Left lung (tissue), 10 donors: Measurements from ENCODE around the gene SPRR5. TPM values are rescaled to one million over a fixed set of nuclear protein-coding genes. Genes with fewer than 3 reads are reported as not detected.

Experiments
- ATAC-seq: fragments of 200-7000 bp; cut with Tn5 transposase; one replicate; pipeline ENCODE4 v1.9.1; 2020; ENCODE audit warnings: moderate library complexity
- DNase-seq, 4 donors: peaks; one replicate each; pipeline ENCODE4 v3.0.0-alpha.2; 2013 to 2020
- H3K27ac ChIP-seq, 2 donors: fragments of 200-600 bp; sonication (generic) in 1 of 2; one replicate each; pipeline versions ENCODE4 v1.5.0 to v1.8.0; 2020 to 2021
- H3K27me3 ChIP-seq, 2 donors: fragments of 200-600 bp; sonication (generic) in 1 of 2; one replicate each; pipeline versions ENCODE4 v1.5.0 to v1.8.0; 2020 to 2021
- H3K36me3 ChIP-seq, 2 donors: fragments of 200-600 bp; sonication (generic) in 1 of 2; one replicate each; pipeline versions ENCODE4 v1.5.0 to v1.8.0; 2020 to 2021
- H3K4me1 ChIP-seq, 2 donors: fragments of 200-600 bp; one replicate each; pipeline ENCODE4 v1.8.0; 2021
- H3K4me3 ChIP-seq, 2 donors: fragments of 200-600 bp; sonication (generic) in 1 of 2; one replicate each; pipeline versions ENCODE4 v1.5.0 to v1.8.0; 2020 to 2021; ENCODE audit warnings: mild to moderate bottlenecking in 1 of 2
- H3K9me3 ChIP-seq, 2 donors: fragments of 200-600 bp; sonication (generic) in 1 of 2; one replicate each; pipeline versions ENCODE4 v1.5.0 to v1.8.0; 2020 to 2021
- intact Hi-C, 2 donors: fragments of 100-400 bp; cut with DNase I; formaldehyde crosslinking; loops; one replicate each; pipeline versions ENCODE4 v1.11.2 to v1.14.2; 2022
- polyA plus RNA-seq, 6 donors: library from polyadenylated mRNA; unstranded; fragments of 120-200 nt; gene quantifications; one replicate each; pipeline ENCODE4 v1.2.1, GENCODE V29; 2013; ENCODE audit not compliant: insufficient read length in 6 of 6
- total RNA-seq, 2 donors: library from RNA; stranded (reverse); fragmentation: NEBNext Ultra II Directional; extraction: Animal tissue kit (Norgen Biotek cat#: 25700); gene quantifications; one replicate each; pipeline ENCODE4 v1.2.1, GENCODE V29; 2021
- TF ChIP-seq, protein P1 (sequence below), 2 donors: fragments of 200-600 bp; sonication (generic) in 1 of 2; IDR thresholded peaks; one replicate each; pipeline versions ENCODE4 v1.5.0 to v1.8.0; 2021; ENCODE audit warnings: antibody characterized with exemption in 2 of 2
- donor health status: DM: no; HTN: yes; CAD: no.
- donor health status: DM: no; HTN: no; CAD: no.

SPRR5 gene
- total and polyA plus RNA-seq, 8 donors = not detected

DNA sequence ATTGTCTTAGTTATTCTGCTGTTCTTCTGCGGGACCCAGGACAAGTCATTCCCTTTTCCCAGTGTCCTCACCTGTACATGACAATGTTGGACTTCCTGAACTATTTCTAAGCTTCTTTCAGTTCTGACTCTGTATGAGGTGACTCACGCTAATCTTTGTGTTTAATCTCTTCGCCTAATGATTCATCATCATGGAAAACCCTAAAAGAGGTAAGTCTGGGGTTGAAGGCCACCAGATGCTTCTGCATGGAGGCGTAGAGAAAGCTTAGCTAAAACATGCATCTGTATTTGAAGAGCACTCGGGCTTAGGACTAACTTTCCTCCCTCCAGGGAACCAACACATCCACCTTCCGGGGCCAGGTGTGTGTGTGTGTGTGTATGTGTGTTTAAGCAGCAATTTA is 7.4 kb downstream of the SPRR5 start:
- TF ChIP-seq, protein P1, sequence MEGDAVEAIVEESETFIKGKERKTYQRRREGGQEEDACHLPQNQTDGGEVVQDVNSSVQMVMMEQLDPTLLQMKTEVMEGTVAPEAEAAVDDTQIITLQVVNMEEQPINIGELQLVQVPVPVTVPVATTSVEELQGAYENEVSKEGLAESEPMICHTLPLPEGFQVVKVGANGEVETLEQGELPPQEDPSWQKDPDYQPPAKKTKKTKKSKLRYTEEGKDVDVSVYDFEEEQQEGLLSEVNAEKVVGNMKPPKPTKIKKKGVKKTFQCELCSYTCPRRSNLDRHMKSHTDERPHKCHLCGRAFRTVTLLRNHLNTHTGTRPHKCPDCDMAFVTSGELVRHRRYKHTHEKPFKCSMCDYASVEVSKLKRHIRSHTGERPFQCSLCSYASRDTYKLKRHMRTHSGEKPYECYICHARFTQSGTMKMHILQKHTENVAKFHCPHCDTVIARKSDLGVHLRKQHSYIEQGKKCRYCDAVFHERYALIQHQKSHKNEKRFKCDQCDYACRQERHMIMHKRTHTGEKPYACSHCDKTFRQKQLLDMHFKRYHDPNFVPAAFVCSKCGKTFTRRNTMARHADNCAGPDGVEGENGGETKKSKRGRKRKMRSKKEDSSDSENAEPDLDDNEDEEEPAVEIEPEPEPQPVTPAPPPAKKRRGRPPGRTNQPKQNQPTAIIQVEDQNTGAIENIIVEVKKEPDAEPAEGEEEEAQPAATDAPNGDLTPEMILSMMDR (IDR thresholded peaks at IDR 0.05) = no peak
- no peak overlapping the region for H3K27ac ChIP-seq
- no peaks in the 10 kb centered on the region for H3K27me3 ChIP-seq
- no peak overlapping the region for H3K4me3 ChIP-seq
- no peak for DNase-seq
- no peaks in the 10 kb centered on the region for H3K4me1 ChIP-seq
- H3K36me3 ChIP-seq = no peaks in the 10 kb centered on the region
- no peak for ATAC-seq
- no peaks in the 10 kb centered on the region for H3K9me3 ChIP-seq
- intact Hi-C loops = no loop called here

DNA sequence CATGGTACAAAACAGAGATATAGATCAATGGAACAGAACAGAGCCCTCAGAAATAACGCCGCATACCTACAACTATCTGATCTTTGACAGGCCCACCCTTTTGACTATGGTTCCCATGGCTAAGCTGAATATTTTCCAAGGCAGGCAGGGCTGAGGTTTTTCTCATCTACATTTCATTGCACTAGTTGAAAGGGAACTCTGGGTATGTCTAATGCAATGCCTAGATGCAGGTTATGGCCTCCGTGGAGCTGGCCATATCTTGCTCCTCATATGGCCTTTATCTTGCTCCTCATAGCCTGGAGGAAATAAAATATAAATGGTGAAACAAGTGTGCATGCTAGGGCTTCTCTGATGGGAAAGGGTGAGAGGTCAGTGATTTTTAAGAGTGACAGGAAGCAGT is 10.6 kb downstream of the SPRR5 start:
- Histone ChIP-seq H3K4me3 (no peak overlapping the region), H3K27me3 (peaks cover 0 to 5% of the 10 kb centered on the region in 2 donors), H3K36me3 (no peaks in the 10 kb centered on the region), H3K4me1 (no peaks in the 10 kb centered on the region), H3K27ac (no peak overlapping the region), H3K9me3 (no peaks in the 10 kb centered on the region)
- intact Hi-C loops = no loop called here
- ATAC-seq (no peak), DNase-seq (no peak)
- TF ChIP-seq, protein P1 (IDR thresholded peaks at IDR 0.05) = no peak

DNA sequence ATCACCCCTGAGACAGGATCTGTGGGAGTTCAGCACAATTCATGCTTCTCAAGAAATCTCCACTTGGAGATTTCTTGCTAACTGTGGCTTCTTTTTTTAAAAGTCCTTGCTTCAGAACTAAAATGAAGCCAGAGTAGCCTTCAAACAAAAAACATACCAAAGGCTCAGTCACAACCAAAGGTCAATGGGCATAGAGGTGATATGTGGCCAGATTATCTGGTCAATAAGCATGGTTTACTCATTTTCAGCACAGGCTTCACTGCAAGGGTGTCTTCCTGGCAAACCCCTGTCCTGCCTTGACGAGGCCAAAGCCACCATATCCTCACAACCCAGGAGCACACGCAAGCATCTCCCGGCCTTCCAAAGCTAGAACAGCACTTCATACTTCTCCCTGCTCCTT is 12.3 kb downstream of the SPRR5 start:
- H3K4me3 ChIP-seq = no peak overlapping the region
- TF ChIP-seq, protein P1 (IDR thresholded peaks at IDR 0.05) = no peak
- H3K9me3 ChIP-seq = no peaks in the 10 kb centered on the region
- DNase-seq (no peak), ATAC-seq (no peak)
- no peak overlapping the region for H3K27ac ChIP-seq
- peaks cover 0 to 5% of the 10 kb centered on the region in 2 donors for H3K27me3 ChIP-seq
- intact Hi-C loops = no loop called here
- H3K36me3 ChIP-seq = no peaks in the 10 kb centered on the region
- no peaks in the 10 kb centered on the region for H3K4me1 ChIP-seq

DNA sequence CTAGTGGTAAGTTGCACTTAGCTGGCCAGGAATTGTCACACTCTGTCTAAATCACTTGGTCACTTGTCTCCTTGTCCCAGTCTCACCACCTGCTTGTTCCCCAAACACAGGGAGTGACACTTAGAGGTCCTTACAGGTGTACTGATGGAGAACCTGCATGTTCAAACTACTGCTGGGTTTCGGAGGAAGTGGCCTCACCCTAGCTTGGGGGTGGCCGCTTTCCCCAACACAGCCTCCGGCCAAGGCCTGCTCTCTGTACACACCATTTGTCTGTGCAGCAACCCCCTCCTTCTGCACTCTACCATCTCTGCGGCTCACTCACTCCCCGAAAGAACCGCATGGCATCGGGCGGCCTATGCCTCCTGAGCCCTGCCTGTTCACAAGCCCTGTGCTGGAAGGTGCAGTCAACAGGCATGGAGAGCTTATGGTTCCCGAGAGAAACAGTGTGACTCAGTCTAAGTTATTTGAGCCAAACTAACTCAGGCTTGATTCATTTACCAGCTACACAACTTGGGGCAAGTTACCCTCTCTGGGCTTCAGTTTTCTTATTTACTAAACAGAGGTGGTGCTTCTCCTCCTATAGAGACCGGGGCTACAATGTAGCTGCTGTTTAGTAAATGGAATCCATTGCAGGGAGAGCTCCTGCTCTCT is 12.9 kb downstream of the SPRR5 start:
- DNase-seq = no peak
- Histone ChIP-seq H3K4me1 (no peaks in the 10 kb centered on the region), H3K4me3 (no peak overlapping the region), H3K36me3 (no peaks in the 10 kb centered on the region), H3K27me3 (peaks cover 0 to 5% of the 10 kb centered on the region in 2 donors), H3K27ac (no peak overlapping the region), H3K9me3 (no peaks in the 10 kb centered on the region)
- intact Hi-C loops = no loop called here
- ATAC-seq = no peak
- TF ChIP-seq, protein P1 (IDR thresholded peaks at IDR 0.05) = no peak

DNA sequence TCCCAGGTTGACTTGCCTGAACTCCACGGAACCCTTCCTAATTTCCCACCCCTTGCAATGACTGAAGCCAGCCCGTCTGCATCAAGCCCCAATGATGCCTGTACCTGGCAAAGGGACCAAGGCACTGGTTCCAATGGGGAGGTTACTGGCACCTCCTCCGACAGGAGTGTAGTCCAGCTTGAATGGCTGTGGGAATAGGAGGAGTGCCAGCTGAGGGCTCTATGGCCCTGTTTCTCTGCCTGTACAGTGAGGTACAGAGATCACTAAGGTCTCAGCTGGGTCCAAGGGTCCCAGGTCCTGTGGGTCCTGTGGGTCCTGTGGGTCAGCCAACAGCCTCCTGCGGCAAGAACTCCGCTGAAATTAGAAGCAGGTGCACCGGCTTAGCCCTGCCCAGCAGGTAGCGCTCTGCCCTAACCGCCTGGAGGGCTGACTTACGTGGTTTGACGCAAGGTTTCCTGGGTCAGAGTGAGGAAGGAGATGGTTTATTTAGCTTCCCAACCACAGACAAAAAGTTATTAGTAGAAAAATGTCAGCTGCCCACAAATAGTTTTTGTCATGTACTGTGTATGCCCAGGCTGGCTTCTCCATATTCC is 13.5 kb downstream of the SPRR5 start:
- Histone ChIP-seq H3K9me3 (no peaks in the 10 kb centered on the region), H3K36me3 (no peaks in the 10 kb centered on the region), H3K27ac (no peak overlapping the region), H3K27me3 (peaks cover 0 to 5% of the 10 kb centered on the region in 2 donors), H3K4me1 (no peaks in the 10 kb centered on the region), H3K4me3 (no peak overlapping the region)
- no peak for DNase-seq
- intact Hi-C loops = no loop called here
- TF ChIP-seq, protein P1 (IDR thresholded peaks at IDR 0.05) = no peak
- ATAC-seq = no peak
